Neuron (in vitro differentiated cells): Measurements from ENCODE around the gene GMFB.

Experiments
- H2AFZ ChIP-seq: one replicate; pipeline ENCODE4 v1.6.1; 2013; ENCODE audit warnings: low read depth, mild to moderate bottlenecking, inconsistent platforms, low read length, moderate library complexity
- H3K27me3 ChIP-seq: one replicate; pipeline ENCODE4 v1.6.1; 2013; ENCODE audit warnings: low read length; ENCODE audit not compliant: insufficient read depth
- H3K36me3 ChIP-seq: one replicate; pipeline ENCODE4 v1.6.1; 2013; ENCODE audit warnings: low read length; ENCODE audit not compliant: insufficient read depth
- H3K4me1 ChIP-seq: one replicate; pipeline ENCODE4 v1.6.1; 2013; ENCODE audit warnings: low read length; ENCODE audit not compliant: insufficient read depth
- H3K4me3 ChIP-seq: 2 replicates; pipeline ENCODE4 v1.5.1; 2013; ENCODE audit warnings: mild to moderate bottlenecking, low read length, moderate library complexity
- H3K9me3 ChIP-seq: one replicate; pipeline ENCODE4 v1.6.1; 2013; ENCODE audit warnings: low read length

Gene GMFB

GRCh38 chr14:54488646-54489317 is at the start of gene GMFB:
GMFB (minus strand) TSS chr14:54488980; CDS start chr14:54488927, 53 bp downstream.
- Histone ChIP-seq H3K4me3 (peak within 1 kb of the TSS; percentile 95), H3K4me1 (peaks cover 10% of the 10 kb centered on the region), H3K27me3 (no peaks in the 10 kb centered on the region), H3K36me3 (peaks cover 8% of the 10 kb centered on the region), H3K9me3 (no peaks in the 10 kb centered on the region), H2AFZ (peak within 1 kb of the TSS; percentile 56)

- no peaks in the 10 kb centered on the region for H3K27me3 ChIP-seq
- no peak overlapping the region for H3K4me3 ChIP-seq
- peaks cover 3% of the 10 kb centered on the region for H3K4me1 ChIP-seq
- no peak overlapping the region for H2AFZ ChIP-seq
- no peaks in the 10 kb centered on the region for H3K9me3 ChIP-seq
- H3K36me3 ChIP-seq = peaks cover 22% of the 10 kb centered on the region
Measured at GRCh38 chr14:54538055-54538454, 49.3 kb upstream of the GMFB start.

DNA sequence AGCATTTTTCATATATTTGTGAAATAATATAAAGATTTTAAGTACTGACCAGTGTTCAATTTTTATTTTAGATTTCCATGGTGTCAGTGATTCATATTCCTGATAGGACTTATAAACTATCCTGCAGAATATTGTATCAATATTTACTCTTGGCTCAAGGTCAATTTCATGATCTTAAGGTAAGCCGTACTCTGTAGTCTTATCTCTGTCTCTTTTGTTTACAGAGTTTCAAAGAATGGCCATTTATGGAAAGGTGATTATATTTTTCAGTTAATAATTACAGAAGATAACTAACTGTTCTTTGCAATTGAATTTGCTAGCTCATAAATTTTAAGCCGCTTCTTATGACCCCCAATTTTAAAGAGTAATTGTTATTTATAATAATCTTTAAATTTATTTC is 48.9 kb upstream of the GMFB start:
- Histone ChIP-seq H3K4me1 (peaks cover 4% of the 10 kb centered on the region), H3K36me3 (peaks cover 22% of the 10 kb centered on the region), H3K9me3 (no peaks in the 10 kb centered on the region), H3K27me3 (no peaks in the 10 kb centered on the region), H3K4me3 (no peak overlapping the region), H2AFZ (no peak overlapping the region)

DNA sequence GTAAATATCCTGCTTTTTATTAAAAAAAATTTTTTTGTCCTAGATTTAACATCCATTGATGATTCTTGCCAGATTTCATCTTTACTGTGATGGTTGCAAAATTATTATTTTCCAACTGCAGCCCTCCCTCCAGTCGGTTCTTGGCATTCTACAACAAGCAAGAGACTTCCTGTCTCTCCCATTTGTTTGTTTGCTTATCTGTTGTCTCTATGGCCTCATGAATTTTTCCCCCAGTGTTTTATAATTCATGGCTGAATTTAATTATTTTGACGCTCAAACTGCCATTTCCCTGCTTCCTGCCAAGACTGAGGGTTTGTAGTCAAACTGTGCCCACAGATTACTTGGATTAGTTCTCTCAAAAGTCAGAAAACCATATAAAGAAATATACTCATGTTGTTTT is 46.9 kb upstream of the GMFB start:
- H3K4me3 ChIP-seq = no peak overlapping the region
- peaks cover 29% of the 10 kb centered on the region for H3K36me3 ChIP-seq
- no peaks in the 10 kb centered on the region for H3K9me3 ChIP-seq
- no peaks in the 10 kb centered on the region for H3K27me3 ChIP-seq
- H2AFZ ChIP-seq = no peak overlapping the region
- H3K4me1 ChIP-seq = peaks cover 4% of the 10 kb centered on the region

GRCh38 chr14:54535126-54535525 is 46.3 kb upstream of the GMFB start:
- H3K4me1 ChIP-seq = peaks cover 4% of the 10 kb centered on the region
- no peak overlapping the region for H2AFZ ChIP-seq
- no peaks in the 10 kb centered on the region for H3K9me3 ChIP-seq
- H3K27me3 ChIP-seq = no peaks in the 10 kb centered on the region
- no peak overlapping the region for H3K4me3 ChIP-seq
- H3K36me3 ChIP-seq = peaks cover 30% of the 10 kb centered on the region

- Histone ChIP-seq H3K4me1 (peaks cover 4% of the 10 kb centered on the region), H3K9me3 (no peaks in the 10 kb centered on the region), H3K27me3 (no peaks in the 10 kb centered on the region), H3K36me3 (peaks cover 22% of the 10 kb centered on the region), H3K4me3 (no peak overlapping the region), H2AFZ (no peak overlapping the region)
Measured at GRCh38 chr14:54533100-54533499, 44.3 kb upstream of the GMFB start.

- Histone ChIP-seq H3K4me3 (no peak overlapping the region), H3K36me3 (peaks cover 20% of the 10 kb centered on the region), H3K4me1 (peaks cover 4% of the 10 kb centered on the region), H2AFZ (no peak overlapping the region), H3K9me3 (no peaks in the 10 kb centered on the region), H3K27me3 (no peaks in the 10 kb centered on the region)
Measured at GRCh38 chr14:54532111-54533012, 43.6 kb upstream of the GMFB start.

DNA sequence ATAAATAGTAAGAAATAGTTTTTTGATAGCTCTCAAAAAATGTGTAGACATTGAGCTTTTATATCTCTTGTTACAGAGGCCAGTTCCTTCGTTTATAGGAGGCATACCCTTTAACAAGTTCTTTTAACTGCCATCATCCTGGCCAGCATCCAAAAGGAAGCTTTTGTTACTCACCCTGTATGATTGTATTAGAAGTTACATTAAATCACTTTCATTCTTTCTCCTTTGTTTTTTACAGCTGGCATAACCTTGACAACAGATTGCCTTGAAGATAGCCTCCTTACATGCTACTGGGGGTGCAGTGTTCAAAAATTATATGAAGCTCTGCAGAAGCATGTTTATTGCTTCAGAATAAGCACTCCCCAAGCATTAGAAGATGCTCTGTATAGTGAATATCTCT is 41.0 kb upstream of the GMFB start:
- Histone ChIP-seq H3K36me3 (peaks cover 25% of the 10 kb centered on the region), H2AFZ (no peak overlapping the region), H3K9me3 (no peaks in the 10 kb centered on the region), H3K27me3 (no peaks in the 10 kb centered on the region), H3K4me1 (peaks cover 4% of the 10 kb centered on the region), H3K4me3 (no peak overlapping the region)

DNA sequence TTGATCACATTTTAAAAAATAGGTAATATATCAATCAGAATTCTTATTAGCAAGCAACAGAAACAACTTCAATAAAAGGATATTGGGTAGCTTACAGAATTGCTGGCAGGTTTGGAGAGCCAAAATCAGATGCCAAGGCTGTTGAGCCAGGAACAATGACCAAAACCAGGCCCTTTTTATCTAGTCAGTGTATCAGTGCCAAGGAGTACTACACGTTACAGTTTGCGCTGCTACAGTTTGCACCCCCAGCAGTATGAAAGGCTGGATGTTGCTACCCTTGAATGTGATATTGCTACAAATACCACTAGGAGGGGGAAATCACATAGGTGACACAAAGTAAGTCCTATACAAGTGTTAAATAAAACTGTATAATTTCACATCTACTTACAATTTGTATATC is 40.2 kb upstream of the GMFB start:
- H3K27me3 ChIP-seq = no peaks in the 10 kb centered on the region

GRCh38 chr14:54524410-54524809 is 35.6 kb upstream of the GMFB start:
- H3K4me1 ChIP-seq = no peaks in the 10 kb centered on the region
- H3K4me3 ChIP-seq = no peak overlapping the region
- H3K27me3 ChIP-seq = no peaks in the 10 kb centered on the region
- H3K36me3 ChIP-seq = peaks cover 28% of the 10 kb centered on the region
- H3K9me3 ChIP-seq = no peaks in the 10 kb centered on the region
- H2AFZ ChIP-seq = no peak overlapping the region

More for the DNA sequence above, 40.2 kb upstream of the GMFB start:
- no peak overlapping the region for H2AFZ ChIP-seq
- H3K4me3 ChIP-seq = no peak overlapping the region
- peaks cover 25% of the 10 kb centered on the region for H3K36me3 ChIP-seq
- H3K9me3 ChIP-seq = no peaks in the 10 kb centered on the region
- H3K4me1 ChIP-seq = peaks cover 4% of the 10 kb centered on the region

GRCh38 chr14:54516709-54517108 is 27.9 kb upstream of the GMFB start:
- H3K4me1 ChIP-seq = no peaks in the 10 kb centered on the region
- no peak overlapping the region for H3K4me3 ChIP-seq
- no peak overlapping the region for H2AFZ ChIP-seq
- no peaks in the 10 kb centered on the region for H3K27me3 ChIP-seq
- no peaks in the 10 kb centered on the region for H3K9me3 ChIP-seq
- peaks cover 8% of the 10 kb centered on the region for H3K36me3 ChIP-seq

DNA sequence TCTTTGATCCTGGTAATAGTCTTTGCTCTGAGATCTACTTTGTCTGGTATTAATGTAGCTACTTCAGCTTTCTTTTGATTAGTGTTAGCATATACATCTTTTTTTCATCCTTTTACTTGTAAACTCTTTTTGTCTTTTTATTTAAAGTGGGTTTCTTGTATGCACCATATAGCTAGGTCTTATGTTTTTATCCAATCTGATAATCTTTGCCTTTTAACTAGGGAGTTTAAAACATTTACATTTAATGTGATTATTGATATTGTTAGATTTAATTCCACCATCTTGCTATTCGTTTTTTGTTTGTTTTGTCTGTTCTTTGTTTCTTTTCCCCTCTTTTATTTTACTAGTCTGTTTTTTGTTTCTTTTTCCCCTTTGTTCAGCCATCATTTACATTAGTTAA is 26.9 kb upstream of the GMFB start:
- H3K4me1 ChIP-seq = peaks cover 8% of the 10 kb centered on the region
- H3K9me3 ChIP-seq = no peaks in the 10 kb centered on the region
- peaks cover 8% of the 10 kb centered on the region for H3K36me3 ChIP-seq
- H3K27me3 ChIP-seq = no peaks in the 10 kb centered on the region
- H3K4me3 ChIP-seq = no peak overlapping the region
- no peak overlapping the region for H2AFZ ChIP-seq

DNA sequence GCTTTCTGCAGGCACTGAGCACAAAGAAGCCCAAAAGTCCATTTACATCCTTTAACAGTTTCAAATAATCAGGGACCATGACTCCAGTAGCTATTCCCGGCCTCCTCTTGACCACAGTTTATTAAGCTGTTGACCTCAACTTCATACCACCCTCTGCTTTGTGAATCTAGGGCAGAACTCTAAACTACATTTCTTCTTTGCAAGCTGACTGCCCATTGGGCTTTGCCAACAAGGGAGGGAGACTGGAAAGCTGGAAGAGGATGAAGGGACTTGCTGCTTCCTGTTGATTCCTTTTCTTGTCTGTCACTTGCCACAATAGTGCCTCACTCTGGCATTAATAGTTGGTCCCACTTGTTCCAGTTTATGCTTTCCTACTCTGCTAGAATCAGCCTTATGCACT is 23.6 kb upstream of the GMFB start:
- H3K4me1 ChIP-seq = peaks cover 12% of the 10 kb centered on the region
- no peaks in the 10 kb centered on the region for H3K9me3 ChIP-seq
- H2AFZ ChIP-seq = no peak overlapping the region
- H3K4me3 ChIP-seq = no peak overlapping the region
- no peaks in the 10 kb centered on the region for H3K27me3 ChIP-seq
- H3K36me3 ChIP-seq = peaks cover 6% of the 10 kb centered on the region
